ENCODE measurements around the gene NR2F1.

Gene NR2F1

DNA sequence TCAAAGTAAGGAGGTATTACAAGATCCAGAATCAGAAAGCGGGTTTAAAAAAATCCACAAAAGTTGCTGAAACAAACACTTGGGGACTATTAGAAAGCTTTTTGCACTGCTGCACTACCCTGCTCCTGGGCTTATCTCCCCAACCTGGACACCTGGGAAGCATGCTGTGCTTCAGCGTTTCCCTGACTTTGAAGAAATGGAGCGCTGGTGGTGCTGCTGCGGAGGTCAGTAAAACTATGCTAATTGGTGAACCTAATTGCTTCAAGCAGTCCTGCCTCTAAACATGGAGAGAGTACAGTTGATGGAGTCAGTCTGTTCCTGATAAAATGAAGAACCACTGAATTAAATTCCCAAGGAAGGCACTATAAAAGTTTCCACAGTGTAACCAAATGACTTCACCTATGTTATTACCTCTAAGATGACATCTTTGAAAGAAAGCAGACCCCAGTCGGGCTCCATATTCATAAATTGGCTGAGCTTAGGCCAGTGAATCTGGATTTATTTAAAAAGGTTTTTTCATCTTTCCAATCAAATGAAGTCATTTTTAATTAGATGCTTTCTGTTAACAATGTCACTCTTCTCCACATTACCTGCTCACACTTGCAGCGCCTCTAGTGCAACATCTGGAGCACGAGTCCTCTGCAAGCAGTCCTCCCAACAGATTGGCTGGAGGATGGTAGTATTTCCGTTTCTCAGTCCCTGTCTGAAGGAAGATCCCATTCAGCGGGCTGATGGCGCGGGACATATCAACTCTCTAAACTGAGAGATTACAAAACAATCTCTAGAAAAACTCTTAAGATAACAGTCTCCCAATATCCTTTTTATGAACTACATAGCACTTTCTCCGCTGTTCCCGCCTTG, 13.5 kb upstream of the NR2F1 start:
- no peak overlapping the region for H3K4me3 ChIP-seq (ENCODE audit: low read depth, low read length)
- TF ChIP-seq, protein P1, sequence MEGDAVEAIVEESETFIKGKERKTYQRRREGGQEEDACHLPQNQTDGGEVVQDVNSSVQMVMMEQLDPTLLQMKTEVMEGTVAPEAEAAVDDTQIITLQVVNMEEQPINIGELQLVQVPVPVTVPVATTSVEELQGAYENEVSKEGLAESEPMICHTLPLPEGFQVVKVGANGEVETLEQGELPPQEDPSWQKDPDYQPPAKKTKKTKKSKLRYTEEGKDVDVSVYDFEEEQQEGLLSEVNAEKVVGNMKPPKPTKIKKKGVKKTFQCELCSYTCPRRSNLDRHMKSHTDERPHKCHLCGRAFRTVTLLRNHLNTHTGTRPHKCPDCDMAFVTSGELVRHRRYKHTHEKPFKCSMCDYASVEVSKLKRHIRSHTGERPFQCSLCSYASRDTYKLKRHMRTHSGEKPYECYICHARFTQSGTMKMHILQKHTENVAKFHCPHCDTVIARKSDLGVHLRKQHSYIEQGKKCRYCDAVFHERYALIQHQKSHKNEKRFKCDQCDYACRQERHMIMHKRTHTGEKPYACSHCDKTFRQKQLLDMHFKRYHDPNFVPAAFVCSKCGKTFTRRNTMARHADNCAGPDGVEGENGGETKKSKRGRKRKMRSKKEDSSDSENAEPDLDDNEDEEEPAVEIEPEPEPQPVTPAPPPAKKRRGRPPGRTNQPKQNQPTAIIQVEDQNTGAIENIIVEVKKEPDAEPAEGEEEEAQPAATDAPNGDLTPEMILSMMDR (IDR thresholded peaks at IDR 0.05; ENCODE audit: low read depth, low read length), result no peak
- TF ChIP-seq, protein P2, sequence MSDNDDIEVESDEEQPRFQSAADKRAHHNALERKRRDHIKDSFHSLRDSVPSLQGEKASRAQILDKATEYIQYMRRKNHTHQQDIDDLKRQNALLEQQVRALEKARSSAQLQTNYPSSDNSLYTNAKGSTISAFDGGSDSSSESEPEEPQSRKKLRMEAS (IDR thresholded peaks at IDR 0.05; ENCODE audit: low read depth, low read length), result no peak
- no peak for TF ChIP-seq POLR2A (IDR thresholded peaks at IDR 0.05; ENCODE audit: extremely low read depth, insufficient read length)
- TF ChIP-seq MYC (IDR thresholded peaks at IDR 0.05; ENCODE audit: low read depth, low read length), result no peak
- no peak for DNase-seq (ENCODE audit: low read depth)

- peak; percentile 81 for DNase-seq (ENCODE audit: low read depth)
- H3K4me3 ChIP-seq (ENCODE audit: low read depth, low read length), result no peak overlapping the region
- no peak for TF ChIP-seq MYC (IDR thresholded peaks at IDR 0.05; ENCODE audit: low read depth, low read length)
- no peak for TF ChIP-seq POLR2A (IDR thresholded peaks at IDR 0.05; ENCODE audit: extremely low read depth, insufficient read length)
- TF ChIP-seq, protein P1 (IDR thresholded peaks at IDR 0.05; ENCODE audit: low read depth, low read length), result no peak
- TF ChIP-seq, protein P2 (IDR thresholded peaks at IDR 0.05; ENCODE audit: low read depth, low read length), result no peak
Observed at GRCh38 chr5:93570294-93571113, 12.5 kb upstream of the NR2F1 start.

DNA sequence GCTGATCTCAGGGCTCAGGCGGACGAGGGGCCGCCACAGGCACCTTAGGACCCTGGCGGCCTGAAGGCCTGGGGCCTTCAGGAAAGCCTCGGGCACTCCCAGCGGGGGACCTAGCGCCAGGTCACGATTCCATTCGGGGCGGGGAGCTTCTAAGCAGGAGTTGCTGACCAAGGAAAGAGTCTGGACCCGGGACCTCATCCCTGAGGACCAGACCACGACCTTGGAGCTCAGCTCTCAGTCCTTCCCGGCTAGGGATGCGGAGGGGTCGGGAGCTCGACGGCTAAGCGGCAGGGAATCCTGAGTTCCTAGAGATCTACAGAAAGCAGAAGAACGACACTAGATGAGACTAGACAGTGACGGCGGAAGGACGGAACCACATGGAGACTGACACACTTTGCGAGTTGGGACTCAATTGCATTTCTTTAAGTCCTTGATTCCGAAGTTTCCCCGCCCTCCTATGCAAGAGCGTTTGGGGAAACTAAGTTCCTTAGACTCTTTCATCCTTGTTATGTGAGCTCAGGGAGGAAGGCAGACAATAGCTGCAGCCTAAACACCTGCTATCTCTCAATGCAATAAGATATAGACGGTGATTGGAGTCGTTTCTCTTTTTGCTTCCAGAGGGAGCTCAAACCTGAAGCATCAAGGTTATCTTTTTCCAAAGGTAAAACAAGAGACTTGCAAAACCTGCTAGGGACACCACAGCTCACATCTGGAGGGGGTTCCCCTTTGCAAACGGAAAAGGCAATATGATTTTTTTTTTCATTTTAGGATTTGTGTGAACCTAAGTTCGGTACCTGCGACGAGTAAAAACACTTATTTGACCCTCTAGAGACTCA, 11.7 kb upstream of the NR2F1 start:
- no peak for DNase-seq (ENCODE audit: low read depth)
- no peak overlapping the region for H3K4me3 ChIP-seq (ENCODE audit: low read depth, low read length)
- TF ChIP-seq, protein P2 (IDR thresholded peaks at IDR 0.05; ENCODE audit: low read depth, low read length), result no peak
- TF ChIP-seq, protein P1 (IDR thresholded peaks at IDR 0.05; ENCODE audit: low read depth, low read length), result no peak
- TF ChIP-seq POLR2A (IDR thresholded peaks at IDR 0.05; ENCODE audit: extremely low read depth, insufficient read length), result no peak

DNA sequence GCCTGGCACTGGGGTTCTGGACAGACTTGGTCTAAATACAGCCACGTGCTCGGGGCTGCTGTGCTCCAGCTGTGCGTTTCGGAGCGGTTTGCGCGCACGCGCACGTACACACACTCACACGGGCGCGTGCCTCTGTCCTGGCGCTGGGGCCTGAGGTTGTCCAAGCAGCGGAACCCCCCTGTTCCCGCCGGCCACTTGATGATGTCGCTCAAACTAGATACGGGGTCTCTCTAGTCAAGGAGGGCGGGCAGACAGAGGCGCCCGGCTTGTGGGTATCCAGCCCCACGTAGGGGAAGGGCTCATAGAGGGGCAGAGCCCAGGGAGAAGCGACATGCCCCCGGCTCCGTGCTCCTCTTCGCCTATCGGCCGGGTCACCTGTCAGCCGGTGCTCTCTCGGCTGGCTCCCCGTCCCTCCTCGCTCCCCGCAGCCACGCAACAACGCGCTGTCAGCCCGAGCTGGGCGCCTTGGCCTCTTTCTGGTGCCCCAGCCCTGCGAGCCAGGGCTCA, 10.9 kb upstream of the NR2F1 start:
- no peak for DNase-seq (ENCODE audit: low read depth)
- no peak for TF ChIP-seq MYC (IDR thresholded peaks at IDR 0.05; ENCODE audit: low read depth, low read length)
- TF ChIP-seq, protein P2 (IDR thresholded peaks at IDR 0.05; ENCODE audit: low read depth, low read length), result no peak
- no peak overlapping the region for H3K4me3 ChIP-seq (ENCODE audit: low read depth, low read length)

GRCh38 chr5:93572608-93573353, 10.2 kb upstream of the NR2F1 start:
- no peak overlapping the region for H3K4me3 ChIP-seq (ENCODE audit: low read depth, low read length)
- TF ChIP-seq MYC (IDR thresholded peaks at IDR 0.05; ENCODE audit: low read depth, low read length), result no peak
- TF ChIP-seq, protein P2 (IDR thresholded peaks at IDR 0.05; ENCODE audit: low read depth, low read length), result no peak
- TF ChIP-seq POLR2A (IDR thresholded peaks at IDR 0.05; ENCODE audit: extremely low read depth, insufficient read length), result no peak
- TF ChIP-seq, protein P1 (IDR thresholded peaks at IDR 0.05; ENCODE audit: low read depth, low read length), result no peak
- DNase-seq (ENCODE audit: low read depth), result peak; percentile 37

Measured in NB4 (cell line).